HG02642 (cell line): ENCODE measurements around the gene KCNMB2.
"Not testable (repeated sequence)": the region's sequence is repeated elsewhere in the genome, so short reads cannot be mapped to it uniquely, and the experiment has no call there.

Source experiments
- ATAC-seq: cut with Tn5 transposase; IDR thresholded peaks from one replicate; pipeline ENCODE4 v1.9.1; 2021; ENCODE audit warnings: mild to moderate bottlenecking; ENCODE audit not compliant: unreplicated experiment, poor library complexity

Gene KCNMB2

DNA sequence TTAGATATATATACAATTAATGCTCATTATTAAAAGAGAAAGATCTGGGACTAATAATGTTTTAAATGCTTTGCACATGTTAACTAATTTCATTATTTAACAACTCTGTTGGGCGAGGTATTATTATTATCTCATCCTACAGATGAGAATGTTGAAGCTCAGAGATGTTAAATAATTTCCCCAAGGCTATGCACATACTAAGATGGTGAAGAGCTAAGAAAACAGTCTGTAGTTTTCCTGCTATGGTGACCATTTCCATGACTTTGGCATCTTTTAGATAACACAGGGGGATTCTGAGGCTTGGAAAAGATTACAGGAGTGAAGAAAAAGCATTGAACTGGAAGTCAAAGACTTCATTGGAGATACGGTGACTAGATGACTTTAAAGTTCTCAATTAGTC, 308.7 kb downstream of the KCNMB2 start:
- ATAC-seq: no peak

DNA sequence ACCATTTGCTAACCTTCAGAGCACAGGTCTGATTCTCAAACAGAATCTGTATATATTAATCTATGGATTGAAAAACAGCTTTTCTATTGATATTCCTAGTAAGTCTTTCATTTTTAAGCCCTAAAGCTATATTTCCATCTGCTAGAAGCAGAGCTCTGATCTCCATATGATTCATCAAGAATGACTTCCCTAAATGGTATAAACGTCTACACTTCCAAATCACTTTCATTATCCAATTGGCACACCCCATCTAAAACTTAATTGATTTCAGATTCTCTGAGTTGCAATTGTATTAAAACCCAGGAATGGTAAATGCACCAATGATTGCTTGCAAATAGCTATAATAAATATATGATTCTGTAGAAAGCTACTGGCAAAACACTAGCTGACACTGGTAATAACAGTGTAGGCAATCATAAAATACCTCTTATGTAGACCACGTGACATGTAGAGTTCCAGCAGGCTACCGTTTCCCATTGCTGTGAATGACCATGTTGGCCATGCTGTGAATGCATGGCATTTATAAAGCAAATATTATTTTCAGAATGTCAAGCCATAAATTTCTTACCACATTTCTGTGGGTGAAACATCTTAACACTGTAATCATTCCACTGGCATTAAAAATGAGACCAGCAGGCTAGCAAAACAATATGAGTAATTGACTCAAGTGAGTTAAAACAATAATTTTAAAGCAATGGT, 309.3 kb downstream of the KCNMB2 start:
- no peak for ATAC-seq

DNA sequence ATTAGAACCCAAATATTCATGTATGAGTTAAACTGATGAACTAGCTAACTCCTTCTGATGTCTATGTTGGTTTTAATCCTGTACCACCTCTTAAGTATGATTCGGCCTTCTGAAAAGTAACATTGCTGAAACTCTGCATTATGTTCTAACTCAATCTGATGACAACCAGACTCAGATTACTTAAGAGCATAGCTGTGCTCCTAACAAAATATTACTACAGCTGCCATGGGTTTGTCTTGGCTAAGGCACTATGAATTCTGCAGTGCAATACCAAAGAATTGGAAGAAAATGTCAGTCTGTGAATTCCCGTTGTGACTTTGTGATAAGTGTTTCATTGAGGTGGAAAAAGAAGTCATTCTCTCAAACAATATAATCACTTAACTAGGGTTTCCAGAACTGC, 311.0 kb downstream of the KCNMB2 start:
- no peak for ATAC-seq

DNA sequence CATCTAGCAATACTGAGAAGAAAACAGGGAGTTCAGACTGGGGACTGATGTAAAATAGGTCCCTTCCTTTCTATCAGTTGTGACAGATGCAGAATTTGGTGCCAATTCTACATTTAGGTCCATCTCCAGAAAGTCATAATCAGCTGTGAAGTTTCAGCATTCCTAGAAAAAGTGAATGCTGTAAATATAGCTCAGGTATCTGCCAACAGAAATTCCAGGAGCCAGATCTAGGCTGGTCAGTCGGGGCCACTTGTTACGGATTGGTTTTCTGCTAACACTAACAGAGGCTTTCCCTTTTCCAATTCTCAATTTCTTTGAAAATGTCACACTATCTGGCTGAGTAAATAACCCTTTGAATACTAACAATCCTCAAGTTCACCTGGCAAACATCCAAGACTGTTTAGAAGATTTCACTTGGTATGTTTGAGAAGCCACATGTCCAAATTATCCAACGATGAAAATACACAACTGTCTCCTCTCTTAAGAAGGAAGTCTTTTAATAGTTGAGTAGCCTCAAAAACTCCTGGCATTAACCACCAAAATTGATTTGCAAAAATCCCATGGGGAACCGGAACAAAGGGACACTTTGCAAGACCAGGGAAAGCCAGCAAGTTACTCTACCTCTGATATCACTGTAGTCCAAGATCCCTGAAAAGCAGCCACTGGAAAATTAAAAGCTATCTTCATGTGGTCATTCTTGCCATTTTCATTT, 313.1 kb downstream of the KCNMB2 start:
- no peak for ATAC-seq

DNA sequence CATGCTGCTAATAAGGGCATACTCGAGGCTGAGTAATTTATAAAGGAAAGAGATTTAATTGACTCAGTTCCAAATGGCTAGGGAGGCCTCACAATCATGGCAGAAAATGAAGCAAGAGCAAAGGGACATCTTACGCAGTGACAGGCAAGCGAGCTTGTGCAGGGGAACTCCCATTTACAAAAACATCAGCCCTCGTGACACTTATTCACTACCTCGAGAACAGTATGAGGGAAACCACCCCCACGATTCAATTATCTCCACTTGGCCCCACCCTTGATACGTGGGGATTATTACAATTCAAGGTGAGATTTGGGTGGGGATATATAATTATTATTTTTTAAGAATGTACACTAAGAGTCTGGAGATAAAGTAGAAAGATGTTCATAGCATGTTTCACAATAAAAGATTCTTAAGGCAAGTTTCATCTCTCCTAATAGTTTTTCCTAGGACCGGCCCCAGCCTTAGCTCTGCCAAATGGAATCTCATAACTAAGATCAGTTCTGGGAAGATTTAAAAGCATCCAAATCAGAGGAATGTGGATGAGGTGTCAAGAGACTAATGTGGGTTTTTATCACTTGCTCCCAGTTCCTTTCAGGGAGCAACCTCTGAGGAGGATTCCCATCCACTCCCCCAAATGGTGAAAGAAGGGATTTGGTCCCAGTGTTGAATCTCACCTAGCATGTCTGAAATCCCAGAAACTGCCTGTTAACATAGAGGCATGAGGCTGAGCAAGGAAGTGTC, 314.4 kb downstream of the KCNMB2 start:
- ATAC-seq: no peak

DNA sequence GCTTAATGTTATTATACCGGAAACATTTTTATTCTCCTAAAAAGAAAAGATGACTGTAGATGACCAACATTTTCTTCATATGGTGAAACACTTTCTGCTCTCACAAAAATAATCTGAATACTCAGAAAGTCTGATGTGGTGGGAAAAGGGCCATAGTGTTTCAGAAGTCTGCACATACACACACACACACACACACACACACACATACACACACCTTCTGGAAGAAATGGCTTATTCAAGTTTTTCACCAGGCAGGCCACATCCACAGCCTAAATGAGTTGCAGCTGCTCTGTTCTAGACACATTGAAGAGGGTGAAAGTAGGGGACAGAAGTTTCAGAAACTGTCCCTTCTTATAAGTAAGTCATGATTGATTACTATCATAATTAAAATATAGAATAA, 315.3 kb downstream of the KCNMB2 start:
- ATAC-seq: no peak

DNA sequence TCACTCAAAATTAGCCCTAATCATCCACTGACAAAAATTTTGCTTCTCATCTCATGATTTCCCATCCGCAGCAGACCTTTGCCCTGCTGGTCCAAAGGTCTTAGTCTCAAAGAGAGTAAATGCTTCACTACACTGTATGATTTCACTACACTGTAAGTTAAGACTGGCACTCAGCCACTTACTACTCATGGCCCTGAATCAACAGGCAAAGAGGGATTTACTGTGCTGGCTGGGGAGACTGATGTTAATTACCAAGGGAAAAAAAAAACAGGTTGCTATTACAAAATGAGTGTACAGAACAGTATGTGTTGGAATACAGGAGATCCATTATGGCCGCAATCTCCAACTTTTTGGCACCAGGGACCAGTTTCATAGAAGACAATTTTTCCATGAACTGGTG, 320.6 kb downstream of the KCNMB2 start:
- no peak for ATAC-seq

DNA sequence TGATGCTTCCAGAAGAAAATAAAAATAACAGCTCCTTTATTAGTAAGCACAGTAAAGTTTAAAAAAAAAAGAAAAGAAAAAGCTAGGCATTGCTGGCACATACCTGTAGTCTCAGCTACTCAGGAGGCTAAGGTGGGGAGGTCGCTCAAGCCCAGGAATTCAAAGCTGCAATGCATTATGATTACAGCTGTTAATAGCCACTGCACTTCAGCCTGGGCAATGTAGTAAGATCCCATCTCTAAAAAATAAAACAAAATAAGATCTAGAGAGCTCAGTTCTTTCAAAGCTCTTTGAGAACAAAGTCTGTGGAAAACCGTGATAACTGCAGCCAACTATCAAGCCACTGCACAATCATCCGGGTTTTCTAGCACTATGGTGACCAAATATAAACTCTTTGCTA, 323.1 kb downstream of the KCNMB2 start:
- ATAC-seq: no peak

DNA sequence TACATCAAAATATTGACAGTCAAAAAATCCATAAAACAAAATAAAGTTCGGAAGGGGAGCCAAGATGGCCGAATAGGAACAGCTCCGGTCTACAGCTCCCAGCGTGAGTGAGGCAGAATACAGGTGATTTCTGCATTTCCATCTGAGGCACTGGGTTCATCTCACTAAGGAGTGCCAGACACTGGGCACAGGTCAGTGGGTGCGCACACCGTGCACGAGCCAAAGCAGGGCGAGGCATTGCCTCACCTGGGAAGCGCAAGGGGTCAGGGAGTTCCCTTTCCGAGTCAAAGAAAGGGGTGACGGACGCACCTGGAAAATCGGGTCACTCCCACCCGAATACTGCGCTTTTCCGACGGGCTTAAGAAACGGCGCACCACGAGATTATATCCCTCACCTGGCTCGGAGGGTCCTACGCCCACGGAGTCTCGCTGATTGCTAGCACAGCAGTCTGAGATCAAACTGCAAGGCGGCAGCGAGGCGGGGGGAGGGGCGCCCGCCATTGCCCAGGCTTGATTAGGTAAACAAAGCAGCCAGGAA, 323.7 kb downstream of the KCNMB2 start:
- not testable (repeated sequence) for ATAC-seq

DNA sequence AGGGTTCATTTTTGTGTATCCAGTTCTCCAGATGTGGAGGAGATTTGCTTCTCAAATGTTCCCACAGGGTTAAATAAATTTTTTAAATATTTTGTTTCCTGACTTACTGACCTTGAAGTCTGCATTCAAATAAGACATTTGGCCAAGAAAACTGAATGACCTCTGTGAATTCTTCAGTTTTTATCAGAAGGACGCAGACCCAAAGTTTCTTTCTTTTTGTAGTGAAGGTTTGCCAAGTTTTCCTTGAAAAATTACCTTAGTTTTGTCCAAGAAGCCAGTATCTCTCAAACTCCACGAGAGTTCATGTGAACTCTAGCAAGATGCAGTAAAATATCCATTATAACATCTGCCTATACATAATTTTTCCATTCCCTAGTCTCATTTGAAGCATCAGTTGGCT, 332.4 kb downstream of the KCNMB2 start:
- ATAC-seq: no peak

DNA sequence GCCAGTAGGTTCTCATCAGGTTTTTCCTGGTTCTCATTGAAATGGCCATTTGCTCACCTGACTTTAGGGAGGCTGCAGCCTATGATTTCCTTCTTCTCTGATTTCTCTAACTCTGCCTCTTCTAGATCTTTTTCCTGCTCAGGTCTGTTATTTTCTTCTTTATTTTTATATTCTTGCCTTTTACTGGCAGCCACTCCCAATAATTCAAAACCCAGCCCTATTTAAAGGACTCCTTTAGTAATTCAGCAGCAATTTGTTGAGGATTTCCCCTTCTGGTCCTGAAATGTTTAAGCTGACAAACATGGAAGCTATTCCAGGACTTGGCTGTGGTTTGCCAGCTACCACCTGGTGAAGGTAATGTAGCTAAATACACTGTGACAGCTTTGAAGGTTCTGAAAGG, 333.8 kb downstream of the KCNMB2 start:
- ATAC-seq: no peak

DNA sequence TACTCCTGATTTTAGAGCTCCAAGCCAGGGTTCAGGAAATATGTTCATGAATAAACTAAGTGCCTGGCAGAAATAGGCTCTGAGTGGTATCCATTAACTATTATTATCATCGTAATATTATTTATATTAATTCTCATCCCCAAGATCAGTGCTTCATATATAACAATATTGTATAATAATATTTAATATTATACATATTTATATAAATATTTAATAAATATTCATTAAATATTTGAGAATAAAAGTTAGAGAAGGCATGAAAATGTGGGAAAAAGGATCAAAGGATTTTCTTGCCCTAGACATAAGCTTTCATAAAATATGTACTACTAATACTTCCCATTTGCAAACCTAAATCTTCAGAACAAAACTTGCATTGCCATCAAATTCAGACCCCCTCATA, 338.9 kb downstream of the KCNMB2 start:
- no peak for ATAC-seq

DNA sequence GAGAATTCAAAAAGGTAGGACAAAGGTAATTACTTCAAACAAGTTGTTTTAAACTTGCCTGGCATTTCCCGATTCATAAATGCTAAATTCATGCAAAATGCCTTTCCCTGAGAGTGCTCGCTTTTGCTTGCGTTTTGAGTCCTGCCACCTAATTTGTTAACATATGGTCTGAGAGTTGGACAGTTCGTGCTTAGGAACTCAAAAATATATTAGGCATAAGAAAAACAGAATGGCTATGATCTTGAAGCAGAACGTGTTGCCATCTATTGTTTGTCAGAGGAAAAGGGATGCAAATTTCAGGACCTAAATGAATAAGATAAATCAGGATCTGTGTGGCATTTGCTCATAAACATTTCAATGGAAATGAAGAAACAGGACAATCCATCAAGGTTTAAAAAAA, 339.6 kb downstream of the KCNMB2 start:
- ATAC-seq: no peak

DNA sequence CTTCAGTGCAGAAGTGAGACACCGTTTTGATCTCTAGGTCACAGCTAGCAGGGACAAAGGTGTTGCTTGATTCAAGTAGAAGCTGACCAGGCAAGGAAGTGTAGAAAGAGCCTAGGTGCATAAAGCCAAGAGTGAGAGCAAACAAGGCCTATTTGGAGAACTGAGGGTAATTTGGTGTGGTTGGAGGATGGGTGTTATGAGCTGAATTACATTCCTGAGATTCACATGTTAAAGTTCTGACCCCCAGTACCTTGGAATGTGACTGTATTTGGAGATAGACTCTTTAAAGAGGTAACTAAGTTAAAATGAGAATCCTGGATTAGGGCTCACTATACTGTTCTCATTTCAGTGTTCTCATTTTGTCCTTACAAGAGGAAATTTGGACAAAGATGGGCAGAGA, 344.0 kb downstream of the KCNMB2 start:
- ATAC-seq: no peak
